ENCODE measurements around the gene OSBPL8. TPM values are rescaled to one million over a fixed set of nuclear protein-coding genes. Genes with fewer than 3 reads are reported as not detected.
"Not testable (repeated sequence)": the region's sequence is repeated elsewhere in the genome, so short reads cannot be mapped to it uniquely, and the experiment has no call there.

Gene OSBPL8
- total RNA-seq, 1 experiment from 2014 or later = 77.0 TPM

DNA sequence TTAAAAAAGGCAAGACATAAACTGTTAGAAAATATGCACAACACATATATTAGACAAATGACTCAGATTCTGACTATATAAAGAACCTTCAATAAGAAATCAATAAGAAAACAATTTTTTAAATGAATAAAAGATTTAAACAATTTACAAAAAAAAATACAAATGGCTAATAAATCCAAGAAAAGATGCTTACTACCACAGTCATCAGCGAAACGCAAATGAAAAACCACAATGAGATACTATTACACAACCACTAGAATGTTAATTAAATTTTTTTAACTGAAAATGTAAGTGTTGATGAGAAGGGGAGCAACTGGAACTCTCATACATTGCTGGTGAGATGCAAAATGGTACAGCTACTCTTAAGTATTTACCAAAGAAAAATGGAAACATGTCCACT is 24.4 kb downstream of the OSBPL8 start:
- DNase-seq (ENCODE audit: low spot score) = no peak
- in situ Hi-C loops (cut with HindIII; ENCODE audit: low sequenced_read_pairs) = no loop called here

DNA sequence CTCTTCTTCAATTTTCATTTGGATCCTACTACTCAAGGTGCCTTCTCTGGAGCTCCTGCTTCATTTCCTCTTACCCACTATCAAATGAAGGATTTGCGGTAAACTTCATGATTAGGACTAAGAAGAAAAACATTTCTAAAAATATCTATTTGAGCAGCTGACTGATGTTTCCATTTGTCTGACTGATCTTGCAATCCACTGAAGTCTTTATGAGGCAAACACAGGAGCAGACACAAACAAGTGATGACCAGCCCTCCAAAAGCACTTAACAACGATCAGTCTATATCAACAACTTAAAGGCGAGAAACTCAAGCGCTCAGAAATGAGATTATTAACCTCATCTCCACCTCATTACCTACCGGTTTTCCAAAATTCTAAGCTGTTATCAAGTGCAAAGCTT is 26.2 kb downstream of the OSBPL8 start:
- in situ Hi-C loops (cut with HindIII; ENCODE audit: low sequenced_read_pairs) = no loop called here
- no peak for DNase-seq (ENCODE audit: low spot score)

DNA sequence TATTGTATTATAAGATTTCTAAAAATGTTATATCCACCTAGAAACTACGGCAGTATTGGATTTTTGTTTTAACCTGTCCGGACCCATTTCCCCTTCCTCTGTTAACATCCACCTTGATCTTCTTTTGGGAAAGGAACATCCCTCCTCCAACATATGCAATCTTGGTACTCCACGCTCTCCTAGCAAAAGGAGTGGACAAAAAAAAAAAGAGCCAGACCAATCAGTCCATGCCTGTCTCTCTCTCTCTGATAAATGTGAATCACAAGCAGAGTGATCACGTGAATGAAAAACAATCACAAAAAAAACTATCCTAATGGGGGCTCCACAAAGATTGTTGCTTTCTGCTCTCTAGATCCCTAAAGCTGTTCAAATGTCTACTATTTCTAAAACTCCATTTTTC is 27.1 kb downstream of the OSBPL8 start:
- in situ Hi-C loops (cut with HindIII; ENCODE audit: low sequenced_read_pairs) = no loop called here
- no peak for DNase-seq (ENCODE audit: low spot score)

DNA sequence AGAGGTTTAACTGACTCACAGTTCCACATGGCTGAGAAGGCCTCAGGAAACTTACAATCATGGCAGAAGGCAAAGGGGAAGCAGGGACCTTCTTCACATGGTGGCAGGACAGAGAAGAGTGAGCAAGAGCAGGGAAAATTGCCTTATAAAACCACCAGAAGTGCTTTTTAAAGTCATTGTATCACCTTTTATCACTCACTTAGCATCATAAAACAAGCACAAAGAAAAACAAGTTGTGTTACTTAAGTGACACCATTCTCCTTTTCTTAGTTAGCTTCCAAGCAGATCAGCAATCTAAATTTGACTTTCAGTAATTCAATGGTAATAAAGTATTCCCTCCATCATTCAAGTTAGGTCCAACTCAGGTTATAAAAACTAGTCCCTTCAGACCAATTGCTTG is 28.5 kb downstream of the OSBPL8 start:
- no peak for DNase-seq (ENCODE audit: low spot score)
- in situ Hi-C loops (cut with HindIII; ENCODE audit: low sequenced_read_pairs) = no loop called here

DNA sequence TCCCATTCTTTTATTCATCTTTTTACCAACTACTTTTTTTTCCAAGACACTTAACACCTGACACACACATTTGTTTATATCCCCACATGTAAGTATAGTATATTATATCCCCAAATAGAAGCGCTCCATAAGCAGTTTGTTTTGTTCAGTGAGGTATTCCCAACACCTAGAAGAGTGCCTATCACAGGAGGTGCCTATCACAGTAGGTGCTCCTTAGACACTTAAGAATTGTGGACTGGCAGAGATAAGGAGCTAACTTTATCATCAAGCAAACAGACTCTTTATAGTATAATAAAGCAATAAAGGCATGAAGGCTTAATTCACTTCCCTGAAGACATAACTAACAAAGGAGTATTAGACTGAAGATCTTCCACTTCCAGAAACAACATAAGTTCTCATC is 29.1 kb downstream of the OSBPL8 start:
- in situ Hi-C loops (cut with HindIII; ENCODE audit: low sequenced_read_pairs) = no loop called here
- DNase-seq (ENCODE audit: low spot score) = no peak

DNA sequence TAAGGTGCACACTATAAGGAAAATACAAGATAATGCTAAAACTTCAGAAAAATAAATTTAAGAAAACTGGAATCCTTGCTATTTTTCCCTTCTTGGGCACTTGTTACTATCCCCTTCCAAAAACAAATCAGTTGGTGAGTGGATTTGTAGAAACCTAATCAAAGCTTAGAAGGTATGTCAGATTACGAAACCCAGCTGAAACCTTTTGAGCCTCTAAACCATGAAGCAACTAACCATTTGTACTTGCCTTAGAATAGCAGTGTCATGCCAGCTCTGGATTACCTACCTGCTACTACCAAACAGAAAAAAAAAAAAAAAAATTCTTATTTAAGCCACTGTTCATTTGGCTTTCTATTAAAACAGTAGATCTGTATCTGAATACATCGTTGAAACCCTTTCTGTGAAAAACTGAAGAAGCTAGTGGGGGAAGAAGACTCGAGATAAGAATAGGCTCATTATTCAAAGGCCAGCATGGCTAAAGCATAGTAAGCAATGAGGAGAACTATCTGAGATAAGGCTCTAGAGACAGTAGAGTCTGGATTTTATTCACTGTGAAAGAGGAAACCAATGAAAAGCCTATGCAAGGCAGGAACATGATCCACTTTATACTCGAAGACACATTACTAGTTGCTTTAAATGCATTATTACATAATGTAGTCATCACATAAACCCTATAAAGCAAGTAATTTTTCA is 30.2 kb downstream of the OSBPL8 start:
- DNase-seq (ENCODE audit: low spot score) = no peak
- in situ Hi-C loops (cut with HindIII; ENCODE audit: low sequenced_read_pairs) = no loop called here

DNA sequence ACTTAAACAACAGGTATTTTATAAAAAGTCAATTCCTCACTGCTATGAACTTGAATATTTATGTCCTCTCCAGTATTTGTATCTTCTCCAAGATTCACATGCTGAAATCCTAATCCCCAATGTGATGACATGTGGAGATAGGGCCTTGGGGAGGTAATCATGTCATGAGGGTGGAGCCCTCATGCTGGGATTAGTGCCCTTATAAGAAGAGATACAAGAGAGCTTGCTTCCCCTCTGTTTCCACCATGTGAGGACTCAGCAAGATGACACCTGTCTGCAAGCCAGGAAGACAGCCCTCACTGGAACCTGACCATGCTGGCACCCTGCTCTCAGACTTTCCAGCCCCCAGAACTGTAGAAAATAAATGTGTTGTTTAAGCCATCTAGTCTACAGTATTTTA is 36.2 kb downstream of the OSBPL8 start:
- in situ Hi-C loops (cut with HindIII; ENCODE audit: low sequenced_read_pairs) = no loop called here
- no peak for DNase-seq (ENCODE audit: low spot score)

DNA sequence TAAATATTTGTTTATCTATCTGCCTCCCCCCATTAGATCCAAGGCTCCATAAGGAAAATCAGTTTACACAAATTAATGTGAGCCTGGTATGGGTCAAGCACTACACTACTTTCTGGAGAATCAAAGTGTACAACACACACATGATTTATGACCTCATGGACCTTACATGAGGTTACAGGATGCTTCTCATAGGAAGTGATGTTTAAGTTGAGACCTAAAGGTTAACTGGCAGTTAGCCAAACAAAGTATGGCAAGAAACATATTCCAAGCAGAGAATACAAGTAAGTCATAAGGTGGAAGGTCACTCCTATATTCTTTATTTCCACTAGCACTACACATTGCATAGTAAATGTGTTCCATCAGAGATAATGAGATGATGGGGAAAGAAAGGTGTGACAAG is 39.2 kb downstream of the OSBPL8 start:
- in situ Hi-C loops (cut with HindIII; ENCODE audit: low sequenced_read_pairs) = no loop called here
- no peak for DNase-seq (ENCODE audit: low spot score)

DNA sequence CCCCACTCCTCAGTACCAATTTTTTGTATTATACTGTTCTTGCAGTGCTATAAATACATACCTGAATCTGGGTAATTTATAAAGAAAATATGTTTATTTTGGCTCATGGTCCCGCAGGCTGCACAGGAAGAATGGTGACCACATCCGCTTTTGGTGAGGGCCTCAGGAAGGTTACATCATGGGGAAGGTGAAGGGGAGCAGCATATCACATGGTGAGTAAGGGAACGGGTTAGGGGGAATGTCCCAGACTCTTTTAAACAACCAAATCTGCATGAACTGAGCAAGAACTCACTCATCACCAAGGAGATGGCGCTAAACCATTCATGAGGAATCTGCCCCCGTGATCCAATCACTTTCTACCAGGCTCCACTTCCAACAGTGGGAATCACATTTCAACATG is 40.0 kb downstream of the OSBPL8 start:
- in situ Hi-C loops (cut with HindIII; ENCODE audit: low sequenced_read_pairs) = no loop called here
- no peak for DNase-seq (ENCODE audit: low spot score)

DNA sequence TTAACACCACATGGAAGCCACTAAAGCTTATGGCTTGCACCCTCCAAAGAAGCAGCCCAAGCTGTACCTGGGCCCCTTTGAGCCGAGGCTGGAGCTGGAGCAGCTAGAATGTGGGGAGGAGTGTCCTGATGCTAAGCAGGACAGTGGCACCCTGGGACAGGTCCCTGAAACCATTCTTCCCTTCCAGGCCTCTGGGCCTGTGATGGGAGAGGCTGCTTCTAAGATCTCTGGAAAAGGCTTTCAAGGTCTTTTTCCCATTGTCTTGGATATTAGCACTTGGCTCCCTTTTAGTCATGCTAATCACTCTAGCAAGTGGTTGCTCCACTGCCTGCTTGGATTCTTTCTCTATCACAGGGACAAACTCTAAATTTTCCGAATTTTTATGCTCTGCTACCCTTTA is 40.9 kb downstream of the OSBPL8 start:
- DNase-seq (ENCODE audit: low spot score) = no peak
- in situ Hi-C loops (cut with HindIII; ENCODE audit: low sequenced_read_pairs) = no loop called here

DNA sequence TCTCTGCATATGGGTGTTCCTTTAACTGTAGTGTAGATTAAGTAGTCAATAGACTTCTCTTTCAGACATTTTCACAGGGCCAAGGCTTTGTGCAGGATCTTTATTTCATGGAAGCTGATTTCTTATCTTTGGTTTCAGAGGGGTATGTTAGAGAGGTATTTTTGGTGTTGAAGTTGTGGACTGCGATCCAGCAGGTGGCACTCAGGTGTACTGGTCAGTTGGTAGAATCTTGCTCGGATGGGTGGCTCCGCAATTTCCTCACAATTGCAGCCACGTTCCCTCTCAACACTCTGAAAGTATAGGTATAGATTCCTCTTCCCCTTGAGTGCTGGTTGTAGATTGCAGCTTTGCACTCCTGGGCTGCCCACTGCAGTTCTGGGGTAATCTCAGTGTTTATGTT is 44.3 kb downstream of the OSBPL8 start:
- no peak for DNase-seq (ENCODE audit: low spot score)
- in situ Hi-C loops (cut with HindIII; ENCODE audit: low sequenced_read_pairs) = no loop called here

DNA sequence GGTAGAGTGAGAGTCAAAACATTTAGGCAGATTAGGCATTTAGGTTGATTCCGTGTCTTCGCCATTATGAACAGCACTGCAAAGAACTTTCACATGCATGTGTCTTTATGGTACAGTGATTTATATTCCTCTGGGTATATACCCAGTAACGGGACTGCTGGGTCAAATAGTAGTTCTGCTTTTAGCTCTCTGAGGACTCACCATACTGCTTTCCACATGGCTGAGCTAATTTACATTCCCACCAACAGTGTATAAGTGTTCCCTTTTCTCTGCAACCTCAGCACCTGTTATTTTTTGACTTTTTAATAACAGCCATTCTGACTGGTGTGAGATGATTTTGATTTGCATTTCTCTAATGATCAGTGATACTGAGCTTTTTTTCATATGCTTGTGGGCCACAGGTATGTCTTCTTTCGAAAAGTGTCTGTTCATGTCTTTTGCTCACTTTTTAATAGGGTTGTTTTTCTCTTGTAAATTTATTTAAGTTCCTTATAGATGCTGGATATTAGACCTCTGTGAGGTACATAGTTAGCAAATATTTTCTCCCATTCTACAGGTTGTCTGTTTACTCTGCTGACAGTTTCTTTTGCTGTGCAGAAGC is 48.4 kb downstream of the OSBPL8 start:
- in situ Hi-C loops (cut with HindIII; ENCODE audit: low sequenced_read_pairs); DNase-seq (ENCODE audit: low spot score): not testable (repeated sequence)

DNA sequence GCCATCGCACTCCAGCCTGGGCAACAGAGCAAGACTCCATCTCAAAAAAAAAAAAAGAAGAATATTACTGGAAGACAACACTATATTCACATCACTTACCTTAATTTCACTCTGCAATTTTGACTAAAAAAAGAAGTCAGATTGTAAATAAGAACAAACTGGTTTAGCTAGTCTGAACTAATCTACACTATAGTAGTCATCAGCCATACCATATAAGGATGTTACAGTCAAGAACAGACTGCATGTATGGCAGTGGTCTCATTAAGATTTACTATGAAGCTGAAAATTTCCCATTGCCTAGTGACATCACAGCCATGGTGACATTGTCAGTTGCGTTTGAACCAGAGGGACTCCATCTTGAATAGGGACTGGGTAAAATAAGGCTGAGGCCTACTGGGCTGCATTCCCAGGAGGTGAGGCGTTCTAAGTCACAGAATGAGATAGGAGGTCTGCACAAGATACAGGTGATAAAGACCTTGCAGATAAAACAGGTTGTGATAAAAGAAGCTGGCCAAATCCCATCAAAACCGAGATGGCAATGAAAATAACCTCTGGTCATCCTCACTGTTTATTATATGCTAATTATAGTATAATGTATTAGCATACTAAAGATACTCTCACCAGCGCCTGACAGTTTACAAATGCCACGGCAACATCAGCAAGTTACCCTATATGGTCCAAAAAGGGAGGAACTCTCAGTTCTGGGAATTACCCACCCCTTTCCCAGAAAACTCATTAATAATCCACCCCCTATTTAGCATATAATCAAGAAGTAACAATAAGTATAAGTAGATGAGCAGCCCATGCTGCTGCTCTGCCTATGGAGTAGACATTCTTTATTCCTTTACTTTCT is 51.2 kb downstream of the OSBPL8 start:
- in situ Hi-C loops (cut with HindIII; ENCODE audit: low sequenced_read_pairs) = no loop called here
- DNase-seq (ENCODE audit: low spot score) = no peak

DNA sequence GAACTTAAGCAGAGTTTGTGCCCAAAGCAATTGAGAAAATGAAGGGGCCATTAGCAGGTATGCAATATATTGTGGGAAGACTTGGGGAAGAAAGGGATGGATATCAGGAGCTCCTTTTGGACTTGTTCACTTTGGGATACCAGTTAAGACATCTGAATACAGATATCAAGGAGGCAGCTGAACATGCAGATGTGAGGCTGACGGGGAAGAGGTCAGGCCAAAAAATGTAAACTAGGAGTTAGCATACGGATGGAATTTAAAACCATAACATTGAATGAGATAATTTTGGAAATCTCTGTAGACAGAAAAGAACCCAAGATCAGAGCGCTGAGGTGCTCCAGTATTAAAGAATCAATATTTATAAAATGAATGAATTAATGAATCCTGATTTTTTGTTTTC is 53.4 kb downstream of the OSBPL8 start:
- no peak for DNase-seq (ENCODE audit: low spot score)
- in situ Hi-C loops (cut with HindIII; ENCODE audit: low sequenced_read_pairs) = no loop called here

DNA sequence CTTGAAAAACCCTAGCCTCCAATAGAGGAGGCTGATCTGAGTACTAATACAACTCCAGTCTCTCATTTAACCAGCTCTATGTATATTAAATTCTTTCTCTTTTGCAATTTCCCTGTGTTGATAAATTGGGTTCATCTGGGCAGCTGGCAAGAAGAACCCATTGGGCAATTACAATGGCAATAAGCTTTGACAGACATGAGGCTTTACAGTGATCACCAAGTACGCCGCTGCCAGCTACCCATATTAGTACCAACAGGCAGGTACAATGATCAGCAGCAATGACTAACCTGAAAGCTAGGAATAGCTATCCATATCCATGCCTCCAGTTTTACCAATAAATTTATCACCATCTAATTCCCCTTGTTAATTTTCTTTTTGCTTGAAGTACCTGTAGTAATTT is 54.5 kb downstream of the OSBPL8 start:
- in situ Hi-C loops (cut with HindIII; ENCODE audit: low sequenced_read_pairs) = no loop called here
- DNase-seq (ENCODE audit: low spot score) = no peak

DNA sequence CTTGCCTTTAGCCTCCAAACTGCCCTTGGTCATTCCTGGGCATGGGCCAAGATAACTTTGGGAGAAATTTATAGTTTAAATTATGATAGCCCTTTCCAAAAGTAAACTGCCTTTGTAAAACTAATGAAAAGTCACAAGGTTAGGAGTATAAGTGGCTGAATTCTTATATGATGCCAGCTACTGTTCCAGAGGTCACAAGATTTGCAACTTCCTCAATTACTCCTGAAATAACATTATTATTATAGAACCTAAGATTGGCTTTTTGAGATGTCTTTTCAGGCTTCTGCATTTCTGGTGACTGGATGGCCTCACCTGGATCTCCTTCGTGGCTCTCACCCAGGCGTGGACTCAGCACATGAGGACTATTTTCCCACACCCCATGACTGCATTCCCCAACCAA is 55.0 kb downstream of the OSBPL8 start:
- in situ Hi-C loops (cut with HindIII; ENCODE audit: low sequenced_read_pairs) = no loop called here
- no peak for DNase-seq (ENCODE audit: low spot score)

DNA sequence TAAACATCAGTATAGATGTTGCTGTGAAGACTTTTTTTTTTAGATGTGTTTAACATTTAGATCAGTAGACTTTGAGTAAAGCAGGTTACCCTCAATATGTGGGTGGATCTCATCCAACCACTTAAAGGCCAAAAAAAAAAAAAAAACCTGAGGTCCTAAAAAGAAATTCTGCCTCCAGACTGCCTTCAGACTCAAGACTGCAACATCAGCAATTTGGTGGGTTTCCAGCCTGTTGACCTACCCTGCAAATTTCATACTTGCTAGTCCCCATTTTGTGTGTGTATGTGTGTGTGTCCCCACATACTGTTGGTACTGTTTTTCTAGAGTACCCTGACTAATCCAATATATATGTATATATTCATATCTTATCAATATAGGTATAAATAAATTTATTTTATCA is 55.6 kb downstream of the OSBPL8 start:
- no peak for DNase-seq (ENCODE audit: low spot score)
- in situ Hi-C loops (cut with HindIII; ENCODE audit: low sequenced_read_pairs) = no loop called here

DNA sequence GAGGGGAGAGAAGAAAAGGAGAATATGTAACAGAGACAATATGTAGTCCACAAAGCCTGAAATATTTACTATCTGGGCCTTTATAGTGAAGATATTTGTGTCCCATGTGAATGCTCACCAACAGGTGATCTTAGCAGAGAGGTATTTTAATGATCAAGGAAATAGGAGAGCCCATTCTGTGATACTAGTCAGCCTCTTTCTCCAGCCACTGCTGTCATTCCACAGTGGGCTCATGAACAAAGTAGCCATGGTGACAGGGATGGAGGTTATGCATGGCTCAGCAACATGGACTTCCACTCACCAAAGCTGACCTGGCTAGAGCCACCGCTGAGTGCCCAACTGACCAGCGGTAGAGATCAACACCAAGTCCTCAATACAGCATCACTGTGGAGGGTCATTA is 58.2 kb downstream of the OSBPL8 start:
- in situ Hi-C loops (cut with HindIII; ENCODE audit: low sequenced_read_pairs) = no loop called here

DNA sequence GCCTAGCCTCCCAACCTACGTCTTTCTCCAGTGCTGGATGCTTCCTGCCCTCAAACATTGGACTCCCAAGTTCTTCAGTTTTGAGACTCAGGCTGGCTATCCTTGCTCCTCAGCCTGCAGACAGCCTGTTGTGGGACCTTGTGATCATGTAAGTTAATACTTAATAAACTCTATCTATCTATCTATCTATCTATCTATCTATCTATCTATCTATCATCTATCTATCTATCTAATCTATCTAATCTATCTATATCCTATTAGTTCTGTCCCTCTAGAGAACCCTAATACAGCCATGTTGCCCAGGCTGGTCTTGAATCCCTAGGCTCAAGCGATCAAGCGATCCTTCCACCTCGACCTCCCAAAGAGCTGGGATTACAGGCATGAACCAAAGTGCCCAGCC is 60.4 kb downstream of the OSBPL8 start:
- DNase-seq (ENCODE audit: low spot score); in situ Hi-C loops (cut with HindIII; ENCODE audit: low sequenced_read_pairs): not testable (repeated sequence)

More for the DNA sequence above, 58.2 kb downstream of the OSBPL8 start:
- no peak for DNase-seq (ENCODE audit: low spot score)

DNA sequence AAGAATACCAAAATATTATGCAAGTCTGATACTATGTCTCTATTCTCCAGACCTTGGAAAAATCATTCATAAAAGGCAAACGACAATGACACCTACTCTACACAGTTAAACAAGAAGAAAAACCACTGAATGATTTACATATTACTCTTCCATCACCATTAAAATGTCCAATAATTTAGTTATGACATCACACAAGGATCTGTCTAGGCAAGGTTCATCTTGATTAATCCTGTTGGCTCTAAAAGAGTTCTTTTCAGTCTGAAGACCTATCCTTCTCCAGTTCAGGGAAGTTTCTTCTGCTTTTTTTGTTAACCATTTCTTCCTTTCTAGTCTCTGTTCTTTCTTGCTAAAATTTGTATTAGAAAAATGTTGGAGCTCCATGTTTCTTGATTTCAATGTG is 64.0 kb downstream of the OSBPL8 start:
- no peak for DNase-seq (ENCODE audit: low spot score)
- in situ Hi-C loops (cut with HindIII; ENCODE audit: low sequenced_read_pairs) = no loop called here

Measured in G401 (cell line).